ENCODE data around the gene ESRRB.

GRCh38 chr14:76495983-76496382 lies 120.0 kb downstream of the ESRRB start:
- no peak for TF ChIP-seq RAD21 (IDR thresholded peaks at IDR 0.05; ENCODE audit: low read length)
- no peak for TF ChIP-seq CTCF (IDR thresholded peaks at IDR 0.05)
